ENCODE data around the gene EIF3I.

GRCh38 chr1:32180186-32181060 is 41.8 kb upstream of the EIF3I start:
- TF ChIP-seq CTCF (conservative IDR thresholded peaks at IDR 0.05; ENCODE audit: low read depth in 2 of 2): no peak
- TF ChIP-seq EZH2 (IDR thresholded peaks at IDR 0.05; ENCODE audit: low read depth, unreplicated experiment): no peak
- no peak for TF ChIP-seq ZNF331 (CRISPR knock-in tag; IDR thresholded peaks at IDR 0.05; ENCODE audit: low read depth)
- TF ChIP-seq POLR2AphosphoS5 (IDR thresholded peaks at IDR 0.05; ENCODE audit: low read depth): no peak
- no peak for TF ChIP-seq EZH2phosphoT487 (IDR thresholded peaks at IDR 0.05; ENCODE audit: unreplicated experiment)

Measured in GM23338 (cell line).